ENCODE results near the gene SLC4A9. TPM values are rescaled to one million over a fixed set of nuclear protein-coding genes. Genes with fewer than 3 reads are reported as not detected.

The SLC4A9 gene
- total RNA-seq, 1 donor from 2014 or later = not detected

- Mint-ChIP-seq H3K4me3 (no peak overlapping the region), H3K27ac (no peak overlapping the region), H3K27me3 (peaks cover 5% of the 10 kb centered on the region), H3K36me3 (ENCODE audit: low read depth) (no peaks in the 10 kb centered on the region), H3K4me1 (peaks cover 46% of the 10 kb centered on the region), H3K9me3 (no peaks in the 10 kb centered on the region)
- CTCF ChIA-PET = interaction anchor here (0.9 to 14.6 kb wide), 10 partner anchors 10 to 378 kb away, joined by 3 to 347 read pairs (median 4); partner anchors contain the start of gene PFDN1
- no peak for DNase-seq
- TF ChIP-seq, protein P1, sequence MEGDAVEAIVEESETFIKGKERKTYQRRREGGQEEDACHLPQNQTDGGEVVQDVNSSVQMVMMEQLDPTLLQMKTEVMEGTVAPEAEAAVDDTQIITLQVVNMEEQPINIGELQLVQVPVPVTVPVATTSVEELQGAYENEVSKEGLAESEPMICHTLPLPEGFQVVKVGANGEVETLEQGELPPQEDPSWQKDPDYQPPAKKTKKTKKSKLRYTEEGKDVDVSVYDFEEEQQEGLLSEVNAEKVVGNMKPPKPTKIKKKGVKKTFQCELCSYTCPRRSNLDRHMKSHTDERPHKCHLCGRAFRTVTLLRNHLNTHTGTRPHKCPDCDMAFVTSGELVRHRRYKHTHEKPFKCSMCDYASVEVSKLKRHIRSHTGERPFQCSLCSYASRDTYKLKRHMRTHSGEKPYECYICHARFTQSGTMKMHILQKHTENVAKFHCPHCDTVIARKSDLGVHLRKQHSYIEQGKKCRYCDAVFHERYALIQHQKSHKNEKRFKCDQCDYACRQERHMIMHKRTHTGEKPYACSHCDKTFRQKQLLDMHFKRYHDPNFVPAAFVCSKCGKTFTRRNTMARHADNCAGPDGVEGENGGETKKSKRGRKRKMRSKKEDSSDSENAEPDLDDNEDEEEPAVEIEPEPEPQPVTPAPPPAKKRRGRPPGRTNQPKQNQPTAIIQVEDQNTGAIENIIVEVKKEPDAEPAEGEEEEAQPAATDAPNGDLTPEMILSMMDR (IDR thresholded peaks at IDR 0.05) = no peak
- ATAC-seq (ENCODE audit: low read depth) = no peak
- intact Hi-C loops (cut with micrococcal nuclease) = no loop called here
- POLR2A ChIA-PET = interaction anchor here (0.6 to 2.0 kb wide), 2 partner anchors 45 to 372 kb away, joined by 3 to 6 read pairs; partner anchors contain the start of gene PFDN1
Measured at GRCh38 chr5:140347360-140347759, 12.6 kb upstream of the SLC4A9 start.

DNA sequence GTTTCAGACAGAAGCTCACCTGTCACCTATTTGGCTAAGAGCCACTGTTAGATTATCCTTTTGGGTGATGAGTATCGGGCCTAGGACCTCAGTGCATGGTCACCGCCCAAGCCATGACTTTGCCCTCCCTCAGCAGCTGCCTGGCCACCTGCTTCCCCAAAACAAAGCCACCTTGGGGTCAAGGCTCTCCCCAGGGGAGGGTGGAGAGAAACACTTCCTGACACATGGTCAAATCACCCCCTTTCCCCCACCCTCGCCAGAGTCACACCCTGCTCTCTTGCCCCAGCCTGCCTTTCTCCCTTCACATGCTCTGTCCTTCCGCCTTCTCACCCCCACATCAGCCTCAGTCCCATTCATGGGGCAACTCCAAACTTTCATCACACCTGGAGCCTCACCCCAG, 11.9 kb upstream of the SLC4A9 start:
- DNase-seq (no peak), ATAC-seq (ENCODE audit: low read depth) (no peak)
- Mint-ChIP-seq H3K27ac (no peak overlapping the region), H3K36me3 (ENCODE audit: low read depth) (no peaks in the 10 kb centered on the region), H3K4me3 (peak overlapping the region; percentile 17), H3K4me1 (peaks cover 39% of the 10 kb centered on the region), H3K9me3 (no peaks in the 10 kb centered on the region), H3K27me3 (peaks cover 5% of the 10 kb centered on the region)
- POLR2A ChIA-PET = no interaction called here
- CTCF ChIA-PET = interaction anchor here (1.3 to 14.6 kb wide), 3 partner anchors 15 to 106 kb away, joined by 4 to 347 read pairs (median 5); no protein-coding TSS in a partner anchor
- intact Hi-C loops (cut with micrococcal nuclease) = no loop called here
- TF ChIP-seq, protein P1 (IDR thresholded peaks at IDR 0.05) = no peak

DNA sequence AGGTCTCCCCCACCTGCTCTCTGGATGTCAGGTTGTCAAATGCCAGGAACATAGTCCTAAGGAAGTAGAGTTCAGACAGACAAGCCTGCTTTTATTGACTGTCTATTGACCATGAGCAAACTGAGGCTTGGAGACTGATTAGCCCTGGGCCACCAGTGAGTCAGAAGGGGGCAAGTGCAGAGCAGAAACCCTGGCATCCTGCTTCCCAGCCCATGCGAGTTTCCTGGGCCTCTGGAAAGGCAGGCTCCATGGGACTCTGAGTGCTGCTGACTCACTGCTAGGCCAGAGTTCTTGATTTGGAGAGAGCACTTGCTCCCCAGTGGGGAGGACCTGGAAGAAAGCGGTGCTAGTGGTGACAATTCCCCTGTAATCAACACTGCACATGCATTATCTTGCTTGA, 10.8 kb upstream of the SLC4A9 start:
- TF ChIP-seq, protein P1 (IDR thresholded peaks at IDR 0.05) = no peak
- ChIA-PET POLR2A (no interaction called here), CTCF (interaction anchor here (1.4 to 14.6 kb wide), 2 partner anchors 15 to 107 kb away, joined by 4 to 347 read pairs; no protein-coding TSS in a partner anchor)
- Mint-ChIP-seq H3K27ac (no peak overlapping the region), H3K4me3 (no peak overlapping the region), H3K27me3 (peaks cover 5% of the 10 kb centered on the region), H3K4me1 (peaks cover 32% of the 10 kb centered on the region), H3K36me3 (ENCODE audit: low read depth) (no peaks in the 10 kb centered on the region), H3K9me3 (no peaks in the 10 kb centered on the region)
- ATAC-seq (ENCODE audit: low read depth) (no peak), DNase-seq (no peak)
- intact Hi-C loops (cut with micrococcal nuclease) = no loop called here

- H3K4me1 Mint-ChIP-seq = peaks cover 21% of the 10 kb centered on the region
- H3K4me3 Mint-ChIP-seq = no peak overlapping the region
- DNase-seq (no peak), ATAC-seq (ENCODE audit: low read depth) (peak; percentile 74)
- TF ChIP-seq, protein P1 (IDR thresholded peaks at IDR 0.05) = peak; percentile 62
- CTCF ChIA-PET = interaction anchor here (0.6 to 14.6 kb wide), 27 partner anchors 7 to 369 kb away, joined by 3 to 347 read pairs (median 4); partner anchors contain the start of genes PFDN1 and SLC4A9
- POLR2A ChIA-PET = interaction anchor here (0.7 to 1.0 kb wide), 2 partner anchors 107 to 108 kb away, joined by 5 to 6 read pairs; no protein-coding TSS in a partner anchor
- no peaks in the 10 kb centered on the region for H3K9me3 Mint-ChIP-seq
- no peak overlapping the region for H3K27ac Mint-ChIP-seq
- no peaks in the 10 kb centered on the region for H3K36me3 Mint-ChIP-seq (ENCODE audit: low read depth)
- peaks cover 5% of the 10 kb centered on the region for H3K27me3 Mint-ChIP-seq
- intact Hi-C loops (cut with micrococcal nuclease) = loop anchor here (1.0 kb wide), 2 partner anchors 107 to 111 kb away; no protein-coding TSS in a partner anchor
Measured at GRCh38 chr5:140351609-140352334, 8.2 kb upstream of the SLC4A9 start.

DNA sequence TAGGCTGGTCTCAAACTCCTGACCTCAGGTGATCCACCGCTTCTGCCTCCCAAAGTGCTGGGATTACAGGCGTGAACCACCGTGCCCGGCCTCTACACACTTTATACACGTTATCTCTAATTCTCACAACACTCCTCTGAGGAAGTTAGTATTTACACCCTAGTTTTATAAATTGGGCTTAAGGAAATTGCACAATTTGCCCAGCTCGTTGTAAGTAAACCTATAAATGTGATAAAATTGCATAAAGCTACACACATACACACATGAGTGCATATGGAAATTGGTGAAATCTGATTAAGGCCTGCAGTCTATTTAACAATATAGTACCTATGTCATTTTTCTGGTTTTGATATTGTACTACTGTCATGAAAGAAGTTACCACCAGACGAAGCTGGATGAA, 4.4 kb upstream of the SLC4A9 start:
- Mint-ChIP-seq H3K9me3 (no peaks in the 10 kb centered on the region), H3K4me3 (no peak overlapping the region), H3K36me3 (ENCODE audit: low read depth) (no peaks in the 10 kb centered on the region), H3K27me3 (peaks cover 8% of the 10 kb centered on the region), H3K4me1 (peaks cover 12% of the 10 kb centered on the region), H3K27ac (no peak overlapping the region)
- TF ChIP-seq, protein P1 (IDR thresholded peaks at IDR 0.05) = no peak
- DNase-seq (no peak), ATAC-seq (ENCODE audit: low read depth) (no peak)
- intact Hi-C loops (cut with micrococcal nuclease) = no loop called here
- CTCF ChIA-PET = interaction anchor here (0.8 to 14.6 kb wide), 8 partner anchors 7 to 365 kb away, joined by 3 to 347 read pairs (median 3); no protein-coding TSS in a partner anchor
- POLR2A ChIA-PET = no interaction called here

All from activated B cell treated with CpG ODN at 0.5 μM for 24 hours (primary cell).